ENCODE data around the gene RIPK3. TPM values are rescaled to one million over a fixed set of nuclear protein-coding genes. Genes with fewer than 3 reads are reported as not detected.

RIPK3 gene
- total RNA-seq, 1 donor from 2014 or later, result 0.95 TPM

DNA sequence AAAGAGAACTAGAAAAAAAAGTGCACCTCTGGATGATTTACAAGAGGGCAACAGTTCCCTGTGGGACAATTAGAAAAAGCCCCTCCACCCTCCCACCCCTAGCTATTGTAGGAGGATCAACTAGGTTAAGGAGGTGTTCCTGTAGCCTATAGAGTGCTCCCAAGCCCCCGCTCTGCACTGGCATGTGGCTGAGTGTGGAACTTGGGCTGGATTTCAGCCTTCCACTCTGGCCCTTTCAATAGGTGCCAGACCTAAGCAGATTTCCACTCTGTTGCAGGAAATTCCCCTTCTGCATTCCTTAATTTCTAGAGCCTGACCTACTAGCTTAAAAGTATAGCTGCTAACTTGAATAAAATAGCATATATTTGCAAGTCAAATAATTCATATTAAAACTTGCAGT is 31.0 kb upstream of the RIPK3 start:
- peaks cover 23% of the 10 kb centered on the region for H3K36me3 Mint-ChIP-seq (ENCODE audit: low read depth, unreplicated experiment)
- Histone ChIP-seq H3K27me3 (ENCODE audit: insufficient read depth, low read length) (no peaks in the 10 kb centered on the region), H3K4me2 (ENCODE audit: low read length) (no peak overlapping the region), H3K4me3 (ENCODE audit: insufficient read depth, low read depth, low read length) (no peak overlapping the region), H3K36me3 (ENCODE audit: insufficient read depth, low read length) (peaks cover 12% of the 10 kb centered on the region), H3K27ac (ENCODE audit: low read depth, low read length) (no peak overlapping the region), H3K9ac (ENCODE audit: low read length) (no peak overlapping the region), H3K4me1 (ENCODE audit: insufficient read depth, low read length) (peaks cover 17% of the 10 kb centered on the region), H3K79me2 (ENCODE audit: insufficient read depth, low read length) (no peaks in the 10 kb centered on the region), H4K20me1 (ENCODE audit: insufficient read depth, low read length) (peaks cover 26% of the 10 kb centered on the region), H3K9me3 (ENCODE audit: insufficient read depth, low read depth, low read length) (no peaks in the 10 kb centered on the region), H2AFZ (ENCODE audit: low read depth, low read length) (no peak overlapping the region)
- no peak overlapping the region for H3K27ac Mint-ChIP-seq (ENCODE audit: unreplicated experiment)
- FAIRE-seq, result no peak
- H3K9me3 Mint-ChIP-seq (ENCODE audit: unreplicated experiment), result no peaks in the 10 kb centered on the region
- no peak for TF ChIP-seq CTCF (IDR thresholded peaks at IDR 0.05; ENCODE audit: insufficient read depth, low read depth, low read length)
- TF ChIP-seq EZH2 (IDR thresholded peaks at IDR 0.05; ENCODE audit: insufficient read depth, low read length), result no peak
- H3K4me1 Mint-ChIP-seq (ENCODE audit: low read depth, unreplicated experiment), result peaks cover 13% of the 10 kb centered on the region
- H3K4me3 Mint-ChIP-seq (ENCODE audit: unreplicated experiment), result peak overlapping the region; percentile 60
- H3K27me3 Mint-ChIP-seq (ENCODE audit: low read depth, unreplicated experiment), result no peaks in the 10 kb centered on the region
- no peak for DNase-seq (ENCODE audit: low read depth)

DNA sequence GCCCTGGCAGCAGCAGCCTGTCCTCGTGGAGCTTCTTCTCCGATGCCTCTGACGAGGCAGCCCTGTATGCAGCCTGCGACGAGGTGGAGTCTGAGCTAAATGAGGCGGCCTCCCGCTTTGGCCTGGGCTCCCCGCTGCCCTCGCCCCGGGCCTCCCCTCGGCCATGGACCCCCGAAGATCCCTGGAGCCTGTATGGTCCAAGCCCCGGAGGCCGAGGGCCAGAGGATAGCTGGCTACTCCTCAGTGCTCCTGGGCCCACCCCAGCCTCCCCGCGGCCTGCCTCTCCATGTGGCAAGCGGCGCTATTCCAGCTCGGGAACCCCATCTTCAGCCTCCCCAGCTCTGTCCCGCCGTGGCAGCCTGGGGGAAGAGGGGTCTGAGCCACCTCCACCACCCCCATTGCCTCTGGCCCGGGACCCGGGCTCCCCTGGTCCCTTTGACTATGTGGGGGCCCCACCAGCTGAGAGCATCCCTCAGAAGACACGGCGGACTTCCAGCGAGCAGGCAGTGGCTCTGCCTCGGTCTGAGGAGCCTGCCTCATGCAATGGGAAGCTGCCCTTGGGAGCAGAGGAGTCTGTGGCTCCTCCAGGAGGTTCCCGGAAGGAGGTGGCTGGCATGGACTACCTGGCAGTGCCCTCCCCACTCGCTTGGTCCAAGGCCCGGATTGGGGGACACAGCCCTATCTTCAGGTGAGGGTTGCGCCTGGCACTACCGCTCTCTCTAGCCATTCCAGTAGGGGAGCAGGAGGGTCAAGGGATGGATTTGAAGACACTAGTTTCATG is 30.3 kb upstream of the RIPK3 start:
- TF ChIP-seq CTCF (IDR thresholded peaks at IDR 0.05; ENCODE audit: insufficient read depth, low read depth, low read length) (no peak), EZH2 (IDR thresholded peaks at IDR 0.05; ENCODE audit: insufficient read depth, low read length) (no peak)
- DNase-seq (ENCODE audit: low read depth), result no peak
- H3K27me3 Mint-ChIP-seq (ENCODE audit: low read depth, unreplicated experiment), result no peaks in the 10 kb centered on the region
- no peak overlapping the region for H3K4me3 ChIP-seq (ENCODE audit: insufficient read depth, low read depth, low read length)
- H3K9me3 Mint-ChIP-seq (ENCODE audit: unreplicated experiment), result no peaks in the 10 kb centered on the region
- H3K27me3 ChIP-seq (ENCODE audit: insufficient read depth, low read length), result no peaks in the 10 kb centered on the region
- no peak overlapping the region for H3K27ac ChIP-seq (ENCODE audit: low read depth, low read length)
- peaks cover 9% of the 10 kb centered on the region for H3K36me3 ChIP-seq (ENCODE audit: insufficient read depth, low read length)
- peaks cover 23% of the 10 kb centered on the region for H4K20me1 ChIP-seq (ENCODE audit: insufficient read depth, low read length)
- H3K36me3 Mint-ChIP-seq (ENCODE audit: low read depth, unreplicated experiment), result peaks cover 20% of the 10 kb centered on the region
- no peak overlapping the region for H3K9ac ChIP-seq (ENCODE audit: low read length)
- H3K4me1 ChIP-seq (ENCODE audit: insufficient read depth, low read length), result peaks cover 19% of the 10 kb centered on the region
- H2AFZ ChIP-seq (ENCODE audit: low read depth, low read length), result no peak overlapping the region
- no peak overlapping the region for H3K4me2 ChIP-seq (ENCODE audit: low read length)
- H3K27ac Mint-ChIP-seq (ENCODE audit: unreplicated experiment), result no peak overlapping the region
- H3K4me1 Mint-ChIP-seq (ENCODE audit: low read depth, unreplicated experiment), result peaks cover 18% of the 10 kb centered on the region
- no peaks in the 10 kb centered on the region for H3K79me2 ChIP-seq (ENCODE audit: insufficient read depth, low read length)
- H3K4me3 Mint-ChIP-seq (ENCODE audit: unreplicated experiment), result peak overlapping the region; percentile 60
- no peak for FAIRE-seq
- no peaks in the 10 kb centered on the region for H3K9me3 ChIP-seq (ENCODE audit: insufficient read depth, low read depth, low read length)

DNA sequence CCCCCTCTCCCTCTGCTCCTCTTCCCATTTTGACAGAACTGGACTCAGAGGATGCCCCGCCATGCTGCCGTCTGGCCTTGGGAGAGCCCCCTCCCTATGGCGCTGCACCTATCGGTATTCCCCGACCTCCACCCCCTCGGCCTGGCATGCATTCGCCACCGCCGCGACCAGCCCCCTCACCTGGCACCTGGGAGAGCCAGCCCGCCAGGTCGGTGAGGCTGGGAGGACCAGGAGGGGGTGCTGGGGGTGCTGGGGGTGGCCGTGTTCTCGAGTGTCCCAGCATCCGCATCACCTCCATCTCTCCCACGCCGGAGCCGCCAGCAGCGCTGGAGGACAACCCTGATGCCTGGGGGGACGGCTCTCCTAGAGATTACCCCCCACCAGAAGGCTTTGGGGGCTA is 29.7 kb upstream of the RIPK3 start:
- Histone ChIP-seq H3K36me3 (ENCODE audit: insufficient read depth, low read length) (peaks cover 8% of the 10 kb centered on the region), H3K79me2 (ENCODE audit: insufficient read depth, low read length) (no peaks in the 10 kb centered on the region), H3K4me1 (ENCODE audit: insufficient read depth, low read length) (peaks cover 21% of the 10 kb centered on the region), H3K9ac (ENCODE audit: low read length) (peak overlapping the region; percentile 97), H3K27me3 (ENCODE audit: insufficient read depth, low read length) (no peaks in the 10 kb centered on the region), H3K4me3 (ENCODE audit: insufficient read depth, low read depth, low read length) (peak overlapping the region; percentile 84), H3K9me3 (ENCODE audit: insufficient read depth, low read depth, low read length) (no peaks in the 10 kb centered on the region), H3K4me2 (ENCODE audit: low read length) (peak overlapping the region; percentile 100), H3K27ac (ENCODE audit: low read depth, low read length) (no peak overlapping the region), H4K20me1 (ENCODE audit: insufficient read depth, low read length) (peaks cover 18% of the 10 kb centered on the region), H2AFZ (ENCODE audit: low read depth, low read length) (no peak overlapping the region)
- DNase-seq (ENCODE audit: low read depth) (no peak), FAIRE-seq (no peak)
- H3K4me1 Mint-ChIP-seq (ENCODE audit: low read depth, unreplicated experiment), result peaks cover 21% of the 10 kb centered on the region
- TF ChIP-seq CTCF (IDR thresholded peaks at IDR 0.05; ENCODE audit: insufficient read depth, low read depth, low read length) (no peak), EZH2 (IDR thresholded peaks at IDR 0.05; ENCODE audit: insufficient read depth, low read length) (no peak)
- H3K9me3 Mint-ChIP-seq (ENCODE audit: unreplicated experiment), result no peaks in the 10 kb centered on the region
- H3K27ac Mint-ChIP-seq (ENCODE audit: unreplicated experiment), result peak overlapping the region; percentile 72
- peak overlapping the region; percentile 85 for H3K4me3 Mint-ChIP-seq (ENCODE audit: unreplicated experiment)
- peaks cover 18% of the 10 kb centered on the region for H3K36me3 Mint-ChIP-seq (ENCODE audit: low read depth, unreplicated experiment)
- H3K27me3 Mint-ChIP-seq (ENCODE audit: low read depth, unreplicated experiment), result no peaks in the 10 kb centered on the region

All from astrocyte (in vitro differentiated cells and primary cell).